SK-N-SH treated with all-trans-retinoic acid at 6 μM for 48 hours (cell line): ENCODE data around the gene NREP.

Experiments
- ARNTL ChIP-seq: fragments of 450-650 bp; formaldehyde crosslinking; IDR thresholded peaks from 2 replicates; pipeline ENCODE4 v1.5.0; 2020; ENCODE audit warnings: low read depth, mild to moderate bottlenecking, moderate library complexity, borderline replicate concordance
- BACH2 ChIP-seq: fragments of 250-450 bp; sonication (Bioruptor Pico); IDR thresholded peaks from 2 replicates; pipeline ENCODE4 v1.9.0; 2021; ENCODE audit warnings: mild to moderate bottlenecking, borderline replicate concordance
- ESRRG ChIP-seq: fragments of 250-450 bp; sonication (Bioruptor Pico); IDR thresholded peaks from 2 replicates; pipeline ENCODE4 v1.6.1; 2021; ENCODE audit warnings: mild to moderate bottlenecking
- PPARA ChIP-seq: fragments of 250-450 bp; sonication (Bioruptor Pico); IDR thresholded peaks from 2 replicates; pipeline ENCODE4 v1.5.0; 2020; ENCODE audit warnings: mild to moderate bottlenecking, borderline replicate concordance
- RARB ChIP-seq: fragments of 250-450 bp; sonication (Bioruptor Pico); IDR thresholded peaks from 2 replicates; pipeline ENCODE4 v1.8.0; 2021; ENCODE audit warnings: mild to moderate bottlenecking, moderate library complexity
- TCF4 ChIP-seq: fragments of 250-450 bp; sonication (Bioruptor Pico); IDR thresholded peaks from 2 replicates; pipeline ENCODE4 v1.8.0; 2021; ENCODE audit warnings: mild to moderate bottlenecking, moderate library complexity, borderline replicate concordance
- TOX ChIP-seq: fragments of 250-450 bp; sonication (Bioruptor Pico); IDR thresholded peaks from 2 replicates; pipeline ENCODE4 v1.8.0; 2021; ENCODE audit warnings: mild to moderate bottlenecking, moderate library complexity, borderline replicate concordance
- ZFP3 ChIP-seq: fragments of 250-450 bp; sonication (Bioruptor Pico); IDR thresholded peaks from 2 replicates; pipeline ENCODE4 v1.5.0; 2020; ENCODE audit warnings: mild to moderate bottlenecking, moderate library complexity
- ZFP30 ChIP-seq: fragments of 450-650 bp; formaldehyde crosslinking; IDR thresholded peaks from 2 replicates; pipeline ENCODE4 v1.5.0; 2022; ENCODE audit warnings: mild to moderate bottlenecking, moderate library complexity
- ZNF565 ChIP-seq: fragments of 450-650 bp; formaldehyde crosslinking; conservative IDR thresholded peaks from 2 replicates; pipeline ENCODE4 v1.5.0; 2020; ENCODE audit warnings: low read depth, mild to moderate bottlenecking, moderate library complexity
- TF ChIP-seq, protein P1 (sequence below): fragments of 250-450 bp; sonication (Bioruptor Pico); IDR thresholded peaks from 2 replicates; pipeline ENCODE4 v1.8.0; 2021; ENCODE audit warnings: low read depth, mild to moderate bottlenecking, moderate library complexity, borderline replicate concordance
- TF ChIP-seq, protein P2 (sequence below): fragments of 250-450 bp; sonication (Bioruptor Pico); IDR thresholded peaks from 2 replicates; pipeline ENCODE4 v1.5.1; 2020; ENCODE audit warnings: low read depth, mild to moderate bottlenecking, moderate library complexity
- TF ChIP-seq, protein P3 (sequence below): fragments of 250-450 bp; sonication (Bioruptor Pico); IDR thresholded peaks from 2 replicates; pipeline ENCODE4 v1.5.0; 2020; ENCODE audit warnings: mild to moderate bottlenecking, moderate library complexity

DNA sequence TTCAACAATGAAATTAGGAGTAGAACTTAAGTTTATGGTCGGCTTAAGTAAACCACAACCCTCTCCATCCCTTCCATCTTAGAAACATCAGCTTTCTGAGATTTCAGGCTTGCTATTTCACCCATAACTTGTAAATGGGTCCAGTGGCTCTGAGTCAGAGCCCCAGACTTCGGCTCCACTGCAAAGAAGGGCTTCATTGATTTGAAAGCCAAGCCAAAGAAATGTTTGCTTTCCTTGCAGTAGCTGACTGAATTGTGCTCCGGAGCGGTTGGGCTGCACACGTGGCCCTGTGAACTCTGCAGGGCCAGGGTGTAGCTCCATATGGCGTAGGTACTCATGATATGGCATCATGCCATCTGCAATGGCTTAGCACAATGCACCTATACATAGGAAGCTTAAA lies 57.0 kb downstream of the NREP start:
- TF ChIP-seq, protein P1, sequence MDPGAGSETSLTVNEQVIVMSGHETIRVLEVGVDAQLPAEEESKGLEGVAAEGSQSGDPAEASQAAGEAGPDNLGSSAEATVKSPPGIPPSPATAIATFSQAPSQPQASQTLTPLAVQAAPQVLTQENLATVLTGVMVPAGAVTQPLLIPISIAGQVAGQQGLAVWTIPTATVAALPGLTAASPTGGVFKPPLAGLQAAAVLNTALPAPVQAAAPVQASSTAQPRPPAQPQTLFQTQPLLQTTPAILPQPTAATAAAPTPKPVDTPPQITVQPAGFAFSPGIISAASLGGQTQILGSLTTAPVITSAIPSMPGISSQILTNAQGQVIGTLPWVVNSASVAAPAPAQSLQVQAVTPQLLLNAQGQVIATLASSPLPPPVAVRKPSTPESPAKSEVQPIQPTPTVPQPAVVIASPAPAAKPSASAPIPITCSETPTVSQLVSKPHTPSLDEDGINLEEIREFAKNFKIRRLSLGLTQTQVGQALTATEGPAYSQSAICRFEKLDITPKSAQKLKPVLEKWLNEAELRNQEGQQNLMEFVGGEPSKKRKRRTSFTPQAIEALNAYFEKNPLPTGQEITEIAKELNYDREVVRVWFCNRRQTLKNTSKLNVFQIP (CRISPR knock-in tag): no peak
- TF ChIP-seq ESRRG (CRISPR knock-in tag) (no peak), RARB (CRISPR knock-in tag) (no peak), ZFP30 (CRISPR knock-in tag) (no peak), TCF4 (CRISPR knock-in tag) (no peak), ZNF565 (CRISPR knock-in tag) (no peak), TOX (CRISPR knock-in tag) (no peak), BACH2 (CRISPR knock-in tag) (no peak), ARNTL (CRISPR knock-in tag) (no peak), ZFP3 (CRISPR knock-in tag) (no peak), PPARA (CRISPR knock-in tag) (no peak)
- TF ChIP-seq, protein P2, sequence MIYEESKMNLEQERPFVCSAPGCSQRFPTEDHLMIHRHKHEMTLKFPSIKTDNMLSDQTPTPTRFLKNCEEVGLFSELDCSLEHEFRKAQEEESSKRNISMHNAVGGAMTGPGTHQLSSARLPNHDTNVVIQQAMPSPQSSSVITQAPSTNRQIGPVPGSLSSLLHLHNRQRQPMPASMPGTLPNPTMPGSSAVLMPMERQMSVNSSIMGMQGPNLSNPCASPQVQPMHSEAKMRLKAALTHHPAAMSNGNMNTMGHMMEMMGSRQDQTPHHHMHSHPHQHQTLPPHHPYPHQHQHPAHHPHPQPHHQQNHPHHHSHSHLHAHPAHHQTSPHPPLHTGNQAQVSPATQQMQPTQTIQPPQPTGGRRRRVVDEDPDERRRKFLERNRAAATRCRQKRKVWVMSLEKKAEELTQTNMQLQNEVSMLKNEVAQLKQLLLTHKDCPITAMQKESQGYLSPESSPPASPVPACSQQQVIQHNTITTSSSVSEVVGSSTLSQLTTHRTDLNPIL (CRISPR knock-in tag): no peak
- TF ChIP-seq, protein P3, sequence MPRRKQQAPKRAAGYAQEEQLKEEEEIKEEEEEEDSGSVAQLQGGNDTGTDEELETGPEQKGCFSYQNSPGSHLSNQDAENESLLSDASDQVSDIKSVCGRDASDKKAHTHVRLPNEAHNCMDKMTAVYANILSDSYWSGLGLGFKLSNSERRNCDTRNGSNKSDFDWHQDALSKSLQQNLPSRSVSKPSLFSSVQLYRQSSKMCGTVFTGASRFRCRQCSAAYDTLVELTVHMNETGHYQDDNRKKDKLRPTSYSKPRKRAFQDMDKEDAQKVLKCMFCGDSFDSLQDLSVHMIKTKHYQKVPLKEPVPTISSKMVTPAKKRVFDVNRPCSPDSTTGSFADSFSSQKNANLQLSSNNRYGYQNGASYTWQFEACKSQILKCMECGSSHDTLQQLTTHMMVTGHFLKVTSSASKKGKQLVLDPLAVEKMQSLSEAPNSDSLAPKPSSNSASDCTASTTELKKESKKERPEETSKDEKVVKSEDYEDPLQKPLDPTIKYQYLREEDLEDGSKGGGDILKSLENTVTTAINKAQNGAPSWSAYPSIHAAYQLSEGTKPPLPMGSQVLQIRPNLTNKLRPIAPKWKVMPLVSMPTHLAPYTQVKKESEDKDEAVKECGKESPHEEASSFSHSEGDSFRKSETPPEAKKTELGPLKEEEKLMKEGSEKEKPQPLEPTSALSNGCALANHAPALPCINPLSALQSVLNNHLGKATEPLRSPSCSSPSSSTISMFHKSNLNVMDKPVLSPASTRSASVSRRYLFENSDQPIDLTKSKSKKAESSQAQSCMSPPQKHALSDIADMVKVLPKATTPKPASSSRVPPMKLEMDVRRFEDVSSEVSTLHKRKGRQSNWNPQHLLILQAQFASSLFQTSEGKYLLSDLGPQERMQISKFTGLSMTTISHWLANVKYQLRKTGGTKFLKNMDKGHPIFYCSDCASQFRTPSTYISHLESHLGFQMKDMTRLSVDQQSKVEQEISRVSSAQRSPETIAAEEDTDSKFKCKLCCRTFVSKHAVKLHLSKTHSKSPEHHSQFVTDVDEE (CRISPR knock-in tag): no peak
